DLD1 (cell line): ENCODE data around the gene PDE4B.
"Not testable (repeated sequence)": the region's sequence is repeated elsewhere in the genome, so short reads cannot be mapped to it uniquely, and the experiment has no call there.

Source experiments
- in situ Hi-C: cut with HindIII; loops from 2 replicates; pipeline ENCODE4 v1.10.0; 2017; ENCODE audit warnings: low sequenced_read_pairs

The PDE4B gene

DNA sequence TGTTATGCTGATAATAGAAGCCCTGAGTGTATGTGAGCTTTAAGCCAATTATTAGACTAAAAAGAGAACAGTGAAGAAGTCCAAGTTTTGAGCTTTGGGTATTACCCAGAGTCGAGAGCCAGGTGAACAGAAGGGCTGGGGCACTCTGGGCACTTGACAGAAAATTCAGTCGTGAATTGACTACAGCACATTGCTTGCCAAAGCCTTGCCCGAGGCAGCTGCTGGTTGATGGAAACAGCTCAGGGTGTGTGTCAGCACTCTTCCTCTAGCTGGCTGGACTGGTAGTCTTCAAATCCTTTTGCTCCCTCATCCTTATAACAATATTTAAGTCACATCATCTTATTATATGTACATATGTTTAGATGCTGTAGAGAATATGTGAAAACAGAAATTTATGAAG, 21.3 kb downstream of the PDE4B start:
- in situ Hi-C loops = no loop called here

DNA sequence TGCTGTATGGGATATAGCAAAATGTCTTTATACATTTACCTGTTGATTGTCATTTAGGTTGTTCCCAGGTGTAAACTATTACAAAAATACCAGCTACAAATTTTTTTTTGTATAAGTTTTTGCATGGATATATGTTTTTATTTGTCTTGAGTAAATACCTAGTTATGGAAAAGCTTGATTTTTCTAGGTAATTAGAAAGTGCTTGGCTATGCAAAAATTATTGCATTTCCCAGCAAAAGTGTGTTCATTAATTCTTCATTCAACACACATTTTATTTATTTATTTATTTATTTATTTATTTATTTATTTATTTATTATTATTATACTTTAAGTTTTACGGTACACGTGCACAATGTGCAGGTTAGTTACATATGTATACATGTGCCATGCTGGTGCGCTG, 22.1 kb downstream of the PDE4B start:
- in situ Hi-C loops = no loop called here

DNA sequence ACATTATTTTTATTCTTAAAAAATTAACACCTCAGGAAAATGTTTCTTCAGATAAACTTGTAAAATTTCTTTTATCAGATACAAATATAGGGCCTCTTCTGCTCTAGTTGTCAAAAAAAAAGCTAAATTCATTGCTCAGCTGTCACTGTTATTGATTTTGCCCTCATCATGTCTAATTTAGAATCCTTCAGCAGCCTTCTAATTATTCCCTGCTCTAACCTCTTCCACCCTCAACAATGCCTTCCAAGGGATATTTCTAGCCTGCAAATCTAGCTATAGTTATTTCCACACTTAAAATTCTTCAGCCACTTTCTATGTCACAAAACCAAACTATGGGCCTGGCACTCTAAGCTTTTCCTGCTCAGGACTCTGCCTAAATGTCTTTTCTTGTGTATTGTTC, 25.2 kb downstream of the PDE4B start:
- in situ Hi-C loops = no loop called here

DNA sequence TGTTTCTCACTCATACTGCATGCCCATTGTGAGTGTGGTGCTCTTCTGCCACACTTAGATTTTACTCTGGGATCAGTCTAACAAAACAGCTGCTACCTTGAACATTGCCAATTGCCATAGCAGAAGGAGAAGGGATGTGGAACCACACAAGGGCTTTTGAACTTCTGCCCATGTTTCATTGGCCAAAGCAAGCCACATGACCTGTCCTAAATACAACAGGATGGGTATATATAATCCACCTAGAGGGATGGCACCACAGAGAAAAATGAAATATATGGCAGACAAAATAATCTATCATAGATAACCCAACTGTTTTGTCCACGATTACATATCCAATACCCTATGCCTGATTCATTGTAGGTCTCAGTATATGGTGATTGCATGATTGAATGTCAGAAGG, 26.3 kb downstream of the PDE4B start:
- in situ Hi-C loops = no loop called here

DNA sequence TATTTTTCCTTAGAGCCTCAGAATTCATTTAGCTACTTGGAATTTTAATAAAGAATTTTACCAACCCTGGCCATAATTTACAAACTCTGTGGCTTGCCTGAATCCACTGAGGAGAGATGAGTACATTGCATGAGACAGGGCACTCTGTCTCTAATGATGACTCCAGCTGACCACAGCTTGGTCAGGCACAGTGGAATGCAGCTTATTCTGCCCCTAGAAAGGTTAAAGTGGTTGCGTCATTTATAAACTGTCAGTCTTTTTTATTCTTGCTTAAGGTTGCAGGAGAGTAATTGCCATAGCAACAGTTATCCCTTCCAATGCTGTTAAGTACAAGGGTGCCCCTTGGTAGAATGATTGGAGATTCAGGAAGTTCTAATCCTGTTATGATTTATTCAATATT, 28.3 kb downstream of the PDE4B start:
- in situ Hi-C loops = no loop called here

GRCh38 chr1:65821386-65821785, 28.7 kb downstream of the PDE4B start:
- in situ Hi-C loops = no loop called here

GRCh38 chr1:65824103-65824502, 31.4 kb downstream of the PDE4B start:
- in situ Hi-C loops = no loop called here

DNA sequence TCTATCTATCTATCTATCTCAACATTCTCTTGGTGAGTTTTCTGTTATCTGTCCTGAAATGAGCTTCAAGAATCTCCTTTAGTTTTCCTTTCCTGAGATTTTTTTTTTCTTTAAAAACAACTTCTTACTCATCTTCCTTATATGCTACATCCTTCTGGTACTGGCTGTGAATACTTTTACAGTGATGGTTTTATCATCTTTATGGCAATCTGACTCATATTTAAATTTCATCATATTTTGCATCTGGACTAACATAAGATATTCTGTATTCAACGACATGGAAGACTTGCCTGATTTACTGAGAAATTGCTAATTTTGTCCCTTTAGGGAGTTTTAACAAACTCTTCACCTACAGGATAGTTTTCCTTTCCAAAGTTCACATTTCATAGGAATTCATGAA, 33.0 kb downstream of the PDE4B start:
- in situ Hi-C loops = no loop called here

DNA sequence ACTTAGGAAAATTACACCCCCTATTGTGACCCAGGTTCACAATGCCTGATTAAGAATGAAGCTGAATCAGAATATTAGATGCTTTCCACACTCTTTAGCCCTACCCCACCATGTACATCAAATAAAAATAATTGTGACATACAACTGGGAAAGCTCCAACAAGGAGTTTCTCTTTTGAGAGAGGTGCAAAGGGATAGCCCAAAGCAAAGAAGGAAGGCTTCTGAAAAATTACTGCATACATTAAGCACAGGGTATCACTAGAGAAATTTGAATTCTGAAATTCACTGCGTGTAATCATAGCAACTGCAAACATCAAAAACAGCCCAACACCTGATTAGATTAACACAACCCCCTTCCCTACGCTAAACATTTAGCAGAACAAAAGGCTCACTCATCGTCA, 34.1 kb downstream of the PDE4B start:
- in situ Hi-C loops = no loop called here

- in situ Hi-C loops = no loop called here
Measured at GRCh38 chr1:65827346-65827745, 34.7 kb downstream of the PDE4B start.

DNA sequence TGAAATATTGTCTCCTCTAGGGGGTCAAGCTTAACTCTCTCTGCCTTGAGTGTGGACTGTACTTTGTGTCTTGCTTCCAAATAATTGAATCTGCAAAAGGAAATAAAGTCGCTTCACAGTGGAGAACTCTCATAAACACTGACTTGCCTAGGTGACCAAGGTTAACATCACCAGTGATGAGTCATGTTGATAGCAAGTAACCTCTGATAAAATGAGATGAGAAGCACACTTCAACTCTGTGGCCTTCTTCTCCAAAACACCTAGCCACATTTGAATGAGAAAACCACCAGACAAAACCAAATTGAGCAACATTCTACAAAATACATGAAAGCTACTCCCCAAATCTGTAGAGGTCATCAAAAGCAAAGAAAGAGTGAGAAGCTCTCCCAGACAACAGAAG, 37.6 kb downstream of the PDE4B start:
- in situ Hi-C loops = no loop called here

DNA sequence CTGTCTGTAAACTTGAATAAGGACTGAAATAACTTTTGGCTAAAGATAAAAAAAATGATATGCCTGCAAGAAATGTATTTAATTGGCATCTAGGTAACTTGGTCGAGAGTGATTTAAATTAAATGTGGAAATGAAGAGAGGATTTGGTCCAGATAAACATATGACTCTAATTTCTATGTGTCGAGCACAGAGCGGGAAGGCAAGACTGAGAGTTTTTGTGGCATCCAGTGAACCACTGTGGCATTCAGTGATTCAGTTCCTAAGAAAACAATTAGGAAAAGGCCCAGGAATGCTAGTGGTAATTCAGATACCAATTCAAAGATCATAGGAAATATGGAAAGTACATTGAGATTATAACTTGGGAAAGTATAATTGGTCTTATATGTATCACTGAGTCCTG, 39.6 kb downstream of the PDE4B start:
- in situ Hi-C loops = no loop called here

- in situ Hi-C loops = no loop called here
Measured at GRCh38 chr1:65836686-65837085, 44.0 kb downstream of the PDE4B start.

DNA sequence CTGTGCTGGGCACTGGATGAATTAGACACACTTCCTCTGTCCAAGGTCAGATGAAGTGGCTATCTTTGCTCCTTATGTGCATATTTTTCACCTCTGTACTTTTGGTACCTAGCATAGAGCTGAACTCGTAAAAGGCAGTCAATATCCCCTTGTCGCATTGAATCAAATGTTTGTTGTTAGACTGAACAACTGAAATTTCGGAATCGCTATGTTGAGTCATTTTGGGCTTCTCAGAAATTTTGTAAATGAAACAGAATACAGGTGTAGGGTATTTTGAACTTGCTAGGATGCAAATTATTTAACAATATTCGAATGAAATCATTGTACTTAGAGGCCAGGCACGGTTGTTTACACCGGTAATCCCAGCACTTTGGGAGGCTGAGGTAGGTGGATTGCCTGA, 48.0 kb downstream of the PDE4B start:
- in situ Hi-C loops = no loop called here

- in situ Hi-C loops = no loop called here
Measured at GRCh38 chr1:65844296-65844695, 51.6 kb downstream of the PDE4B start.

DNA sequence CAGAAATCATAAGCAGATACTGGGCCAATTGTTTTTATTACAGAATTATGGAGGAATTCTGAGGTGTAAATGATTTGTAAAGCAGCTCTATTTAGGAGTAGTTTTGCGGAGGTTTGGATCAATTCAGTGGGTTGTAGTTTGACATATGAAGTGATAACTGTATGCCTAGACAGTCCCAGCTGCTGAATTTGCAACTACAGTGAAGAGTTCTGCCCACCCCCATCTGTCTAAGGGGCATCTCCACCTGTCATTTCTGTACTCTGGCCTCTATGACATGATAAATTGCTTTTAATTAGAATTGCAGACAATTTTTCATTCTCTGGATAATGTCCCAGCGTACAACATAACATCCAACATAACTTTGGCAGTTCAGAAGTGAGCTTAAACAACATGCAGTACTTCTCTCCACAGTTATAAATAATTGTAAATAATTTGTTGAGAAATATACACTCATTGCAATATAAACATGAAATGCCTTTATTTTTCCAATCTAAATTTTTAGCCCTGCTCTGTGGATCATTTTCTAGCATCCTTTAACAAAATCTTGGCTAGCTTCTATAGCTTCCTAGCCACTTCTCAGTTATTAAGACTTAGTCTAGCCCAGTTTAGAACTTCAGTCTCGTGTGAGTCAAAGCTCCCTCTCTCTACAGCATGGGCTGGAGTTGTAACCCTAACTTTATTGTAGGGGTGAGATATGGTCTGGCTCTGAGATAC, 52.3 kb downstream of the PDE4B start:
- in situ Hi-C loops = no loop called here

- in situ Hi-C loops = no loop called here
Measured at GRCh38 chr1:65845535-65846060, 52.9 kb downstream of the PDE4B start.

DNA sequence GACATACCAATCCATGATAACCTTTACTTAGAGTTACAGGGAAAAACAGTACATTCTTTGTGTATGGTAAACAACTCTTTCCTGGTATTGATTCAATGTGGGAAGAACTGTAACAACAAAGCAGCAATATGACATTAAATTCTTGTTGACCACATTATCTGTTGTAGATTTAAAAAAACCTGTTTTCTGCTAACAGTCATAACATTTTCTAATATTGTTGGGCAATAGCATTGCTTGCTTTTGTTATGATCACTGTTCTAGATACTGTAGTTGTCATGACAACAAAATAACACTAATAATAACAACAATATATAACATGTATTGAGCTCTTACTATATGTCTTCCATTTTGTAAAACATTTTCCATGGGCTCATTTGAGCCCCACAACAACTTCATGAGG, 54.2 kb downstream of the PDE4B start:
- in situ Hi-C loops = no loop called here

DNA sequence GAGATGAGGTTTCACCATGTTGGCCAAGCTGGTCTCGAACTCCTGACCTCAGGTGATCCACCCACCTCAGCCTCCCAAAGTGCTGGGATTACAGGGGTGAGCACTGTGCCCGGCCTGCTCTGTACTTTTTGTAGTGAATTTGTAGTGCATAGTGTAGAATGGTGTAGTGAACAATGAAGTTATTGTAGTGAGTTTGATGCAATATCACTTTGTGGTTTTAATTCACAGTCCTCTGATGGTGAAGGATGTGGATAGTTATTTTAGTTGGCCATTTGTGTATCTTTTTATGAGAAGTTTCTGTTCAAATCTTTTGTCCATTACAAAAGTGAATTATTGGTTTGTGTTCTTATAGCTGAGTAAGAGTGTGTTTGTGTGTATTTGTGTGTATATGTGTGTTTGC, 57.6 kb downstream of the PDE4B start:
- in situ Hi-C loops = no loop called here

GRCh38 chr1:65856591-65856990, 63.9 kb downstream of the PDE4B start:
- in situ Hi-C loops = not testable (repeated sequence)

DNA sequence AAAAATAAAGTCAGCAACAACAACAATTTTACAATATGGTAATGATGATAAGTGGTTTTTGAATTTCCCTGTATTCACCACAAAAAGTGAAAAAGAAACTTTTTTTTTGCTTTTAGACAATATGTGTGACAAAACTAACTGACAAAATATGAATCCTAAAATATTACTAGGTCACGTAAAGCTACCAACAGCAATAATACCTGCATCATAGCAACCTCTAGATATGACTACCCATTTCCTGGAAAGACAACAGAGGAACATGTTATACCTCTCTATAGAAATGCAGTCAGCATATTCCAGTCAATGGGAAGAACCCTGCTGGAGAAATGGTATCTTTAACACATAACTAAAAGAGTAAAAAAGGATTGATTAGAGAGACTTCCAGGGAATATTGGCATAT, 73.7 kb downstream of the PDE4B start:
- in situ Hi-C loops = no loop called here

- in situ Hi-C loops = no loop called here
Measured at GRCh38 chr1:65872301-65872700, 79.6 kb downstream of the PDE4B start.

DNA sequence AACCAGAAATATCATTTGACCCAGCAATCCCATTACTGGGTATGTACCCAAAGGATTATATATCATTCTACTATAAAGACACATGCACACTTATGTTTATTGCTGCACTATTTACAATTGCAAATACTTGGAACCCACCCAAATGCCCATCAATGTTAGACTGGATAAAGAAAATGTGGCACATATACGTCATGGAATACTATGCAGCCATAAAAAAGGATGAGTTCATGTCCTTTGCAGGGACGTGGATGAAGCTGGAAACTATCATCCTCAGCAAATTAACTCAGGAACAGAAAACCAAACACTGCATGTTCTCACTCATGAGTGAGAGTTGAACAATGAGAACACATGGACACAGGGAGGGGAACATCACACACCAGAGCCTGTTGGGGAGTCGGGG, 85.6 kb downstream of the PDE4B start:
- in situ Hi-C loops = not testable (repeated sequence)
